ENCODE results near the gene SLC24A3.
"Not testable (repeated sequence)": the region's sequence is repeated elsewhere in the genome, so short reads cannot be mapped to it uniquely, and the experiment has no call there.

The SLC24A3 gene

DNA sequence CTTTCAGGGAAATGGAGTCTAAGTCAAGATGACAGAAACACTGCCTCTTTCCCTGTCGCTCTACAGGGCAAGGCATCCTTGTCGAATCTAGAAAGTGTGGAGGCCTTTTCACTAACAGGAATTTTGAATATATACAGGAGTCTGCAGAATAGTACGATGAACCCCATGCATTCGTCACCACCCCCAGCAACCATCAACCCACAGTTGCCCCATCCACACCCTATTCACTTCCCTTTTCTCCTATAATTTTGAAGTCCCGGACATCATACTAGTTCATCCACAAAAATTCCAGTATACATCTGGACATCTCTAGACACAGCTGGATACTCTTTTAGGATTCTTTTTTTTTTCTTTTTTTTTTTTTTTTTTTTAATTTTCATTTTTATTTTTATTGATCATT lies 464.9 kb downstream of the SLC24A3 start:
- Histone ChIP-seq H3K27me3 (replicated peaks; ENCODE audit: control insufficient read depth, insufficient read depth, low read length) (no peaks in the 10 kb centered on the region), H3K36me3 (ENCODE audit: control insufficient read depth, insufficient read depth, low read length) (no peaks in the 10 kb centered on the region), H3K4me3 (replicated peaks; ENCODE audit: low read depth, low read length) (no peak overlapping the region)
- TF ChIP-seq, protein P1, sequence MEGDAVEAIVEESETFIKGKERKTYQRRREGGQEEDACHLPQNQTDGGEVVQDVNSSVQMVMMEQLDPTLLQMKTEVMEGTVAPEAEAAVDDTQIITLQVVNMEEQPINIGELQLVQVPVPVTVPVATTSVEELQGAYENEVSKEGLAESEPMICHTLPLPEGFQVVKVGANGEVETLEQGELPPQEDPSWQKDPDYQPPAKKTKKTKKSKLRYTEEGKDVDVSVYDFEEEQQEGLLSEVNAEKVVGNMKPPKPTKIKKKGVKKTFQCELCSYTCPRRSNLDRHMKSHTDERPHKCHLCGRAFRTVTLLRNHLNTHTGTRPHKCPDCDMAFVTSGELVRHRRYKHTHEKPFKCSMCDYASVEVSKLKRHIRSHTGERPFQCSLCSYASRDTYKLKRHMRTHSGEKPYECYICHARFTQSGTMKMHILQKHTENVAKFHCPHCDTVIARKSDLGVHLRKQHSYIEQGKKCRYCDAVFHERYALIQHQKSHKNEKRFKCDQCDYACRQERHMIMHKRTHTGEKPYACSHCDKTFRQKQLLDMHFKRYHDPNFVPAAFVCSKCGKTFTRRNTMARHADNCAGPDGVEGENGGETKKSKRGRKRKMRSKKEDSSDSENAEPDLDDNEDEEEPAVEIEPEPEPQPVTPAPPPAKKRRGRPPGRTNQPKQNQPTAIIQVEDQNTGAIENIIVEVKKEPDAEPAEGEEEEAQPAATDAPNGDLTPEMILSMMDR (IDR thresholded peaks at IDR 0.05; ENCODE audit: insufficient read depth, low read length, poor library complexity, severe bottlenecking), result no peak
- DNase-seq (ENCODE audit: extremely low read depth, insufficient read length), result no peak

DNA sequence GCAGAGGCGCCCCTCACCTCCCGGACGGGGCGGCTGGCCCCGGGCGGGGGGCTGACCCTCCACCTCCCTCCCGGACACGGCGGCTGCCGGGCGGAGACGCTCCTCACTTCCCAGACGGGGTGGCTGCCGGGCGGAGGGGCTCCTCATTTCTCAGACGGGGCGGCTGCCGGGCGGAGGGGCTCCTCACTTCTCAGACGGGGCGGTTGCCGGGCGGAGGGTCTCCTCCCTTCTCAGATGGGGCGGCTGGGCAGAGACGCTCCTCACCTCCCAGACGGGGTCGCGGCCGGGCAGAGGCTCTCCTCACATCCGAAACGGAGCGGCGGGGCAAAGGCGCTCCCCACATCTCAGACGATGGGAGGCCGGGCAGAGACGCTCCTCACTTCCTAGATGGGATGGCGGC lies 466.1 kb downstream of the SLC24A3 start:
- not testable (repeated sequence) for DNase-seq (ENCODE audit: extremely low read depth, insufficient read length); H3K27me3 ChIP-seq (replicated peaks; ENCODE audit: control insufficient read depth, insufficient read depth, low read length); H3K36me3 ChIP-seq (ENCODE audit: control insufficient read depth, insufficient read depth, low read length); H3K4me3 ChIP-seq (replicated peaks; ENCODE audit: low read depth, low read length)

DNA sequence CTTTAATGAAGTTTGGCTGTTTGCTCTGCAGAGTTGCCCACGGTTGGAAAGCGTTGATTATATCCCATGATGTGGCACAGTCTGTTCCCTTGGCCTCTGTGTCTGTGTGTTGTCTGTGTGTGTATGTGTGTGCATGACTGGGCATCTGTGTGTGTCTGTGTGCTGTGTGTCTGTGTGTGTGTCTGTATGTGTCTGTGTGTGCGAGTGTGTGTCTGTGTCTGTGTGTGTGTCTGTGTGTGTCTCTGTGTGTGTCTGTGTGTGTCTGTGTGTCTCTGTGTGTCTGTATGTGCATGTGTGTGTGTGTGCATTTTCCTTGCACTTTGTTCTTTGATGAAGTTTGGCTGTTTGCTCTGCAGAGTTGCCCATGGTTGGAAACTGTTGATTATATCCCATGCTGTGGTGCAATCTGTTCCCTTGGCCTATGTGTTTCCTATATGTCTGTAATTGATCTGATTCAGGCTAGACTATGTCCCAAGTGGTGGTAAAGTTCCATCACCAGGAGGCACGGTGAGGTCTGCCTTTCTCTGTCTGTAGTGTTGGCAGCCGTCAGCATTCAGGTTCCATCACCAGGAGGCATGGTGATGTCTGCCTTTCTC lies 467.6 kb downstream of the SLC24A3 start:
- no peak for DNase-seq (ENCODE audit: extremely low read depth, insufficient read length)
- Histone ChIP-seq H3K27me3 (replicated peaks; ENCODE audit: control insufficient read depth, insufficient read depth, low read length) (no peaks in the 10 kb centered on the region), H3K36me3 (ENCODE audit: control insufficient read depth, insufficient read depth, low read length) (no peaks in the 10 kb centered on the region), H3K4me3 (replicated peaks; ENCODE audit: low read depth, low read length) (no peak overlapping the region)
- TF ChIP-seq, protein P1 (IDR thresholded peaks at IDR 0.05; ENCODE audit: insufficient read depth, low read length, poor library complexity, severe bottlenecking), result no peak

DNA sequence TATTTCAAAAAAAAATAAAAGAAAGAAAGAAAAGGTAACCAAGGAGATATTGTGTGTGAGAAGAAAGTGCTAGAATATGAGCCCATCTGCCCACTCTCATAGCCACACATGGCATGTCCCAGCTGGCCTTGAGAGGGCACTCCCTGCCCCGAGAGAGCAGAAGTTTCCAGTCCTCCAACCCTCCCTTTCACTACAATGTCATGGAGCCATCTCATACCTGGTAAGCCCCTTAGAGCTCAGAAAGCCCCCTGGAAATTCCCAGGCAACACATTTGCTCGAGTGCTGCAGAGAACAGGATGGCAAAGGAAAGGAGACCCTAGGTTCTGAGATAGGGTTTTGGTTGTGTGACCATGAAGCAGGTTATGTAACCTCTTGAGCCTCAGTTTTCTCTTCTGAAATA lies 469.8 kb downstream of the SLC24A3 start:
- Histone ChIP-seq H3K27me3 (replicated peaks; ENCODE audit: control insufficient read depth, insufficient read depth, low read length) (no peaks in the 10 kb centered on the region), H3K36me3 (ENCODE audit: control insufficient read depth, insufficient read depth, low read length) (no peaks in the 10 kb centered on the region), H3K4me3 (replicated peaks; ENCODE audit: low read depth, low read length) (no peak overlapping the region)
- TF ChIP-seq, protein P1 (IDR thresholded peaks at IDR 0.05; ENCODE audit: insufficient read depth, low read length, poor library complexity, severe bottlenecking), result no peak
- DNase-seq (ENCODE audit: extremely low read depth, insufficient read length), result no peak

DNA sequence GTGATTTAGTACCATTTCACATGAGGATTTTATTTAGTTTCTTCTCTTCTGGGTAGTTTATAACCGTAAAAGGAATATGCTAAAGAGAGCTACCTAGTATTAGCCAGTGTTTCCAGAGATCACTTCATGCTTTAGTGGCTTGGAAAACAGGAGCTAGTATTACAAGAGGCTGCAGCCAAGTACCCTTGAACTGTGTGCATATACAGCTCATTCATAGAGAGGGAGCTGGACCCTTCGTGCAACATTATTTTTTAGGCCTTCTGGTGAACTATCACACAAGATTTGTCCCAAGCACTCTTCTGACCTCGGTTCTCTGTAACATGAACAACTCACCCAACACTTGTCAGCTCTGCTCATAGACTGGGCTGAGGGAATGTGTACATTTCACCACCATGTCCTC lies 470.7 kb downstream of the SLC24A3 start:
- TF ChIP-seq, protein P1 (IDR thresholded peaks at IDR 0.05; ENCODE audit: insufficient read depth, low read length, poor library complexity, severe bottlenecking), result no peak

DNA sequence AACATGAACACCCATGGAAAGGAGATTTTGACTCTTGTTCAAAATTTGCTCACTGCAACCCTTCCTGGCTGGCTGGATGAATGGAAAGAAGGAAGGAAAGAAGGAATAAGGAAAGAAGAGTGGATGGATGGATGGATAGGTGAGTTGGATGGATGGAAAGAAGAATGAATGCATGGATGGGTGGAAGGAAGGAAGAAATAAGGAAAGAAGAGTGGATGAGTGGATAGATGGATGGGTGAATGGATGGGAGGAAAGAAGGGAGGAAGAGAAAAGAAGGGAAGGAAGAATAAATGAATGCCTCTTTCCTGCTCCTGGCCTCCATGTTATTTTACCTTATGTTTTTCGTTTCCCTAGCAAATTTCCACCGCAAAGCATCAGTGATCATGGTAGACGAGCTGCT lies 471.4 kb downstream of the SLC24A3 start:
- TF ChIP-seq, protein P1 (IDR thresholded peaks at IDR 0.05; ENCODE audit: insufficient read depth, low read length, poor library complexity, severe bottlenecking), result no peak
- Histone ChIP-seq H3K36me3 (ENCODE audit: control insufficient read depth, insufficient read depth, low read length) (no peaks in the 10 kb centered on the region), H3K4me3 (replicated peaks; ENCODE audit: low read depth, low read length) (no peak overlapping the region)

More for the DNA sequence above, 470.7 kb downstream of the SLC24A3 start:
- H3K36me3 ChIP-seq (ENCODE audit: control insufficient read depth, insufficient read depth, low read length), result no peaks in the 10 kb centered on the region
- no peaks in the 10 kb centered on the region for H3K27me3 ChIP-seq (replicated peaks; ENCODE audit: control insufficient read depth, insufficient read depth, low read length)
- DNase-seq (ENCODE audit: extremely low read depth, insufficient read length), result no peak
- H3K4me3 ChIP-seq (replicated peaks; ENCODE audit: low read depth, low read length), result no peak overlapping the region

More for the DNA sequence above, 471.4 kb downstream of the SLC24A3 start:
- no peaks in the 10 kb centered on the region for H3K27me3 ChIP-seq (replicated peaks; ENCODE audit: control insufficient read depth, insufficient read depth, low read length)
- DNase-seq (ENCODE audit: extremely low read depth, insufficient read length), result no peak
